ENCODE results near the gene SRGAP1. TPM values are rescaled to one million over a fixed set of nuclear protein-coding genes. Genes with fewer than 3 reads are reported as not detected.
"Not testable (repeated sequence)": the region's sequence is repeated elsewhere in the genome, so short reads cannot be mapped to it uniquely, and the experiment has no call there.

SRGAP1 gene
- total RNA-seq, 1 donor: 18.1 TPM

DNA sequence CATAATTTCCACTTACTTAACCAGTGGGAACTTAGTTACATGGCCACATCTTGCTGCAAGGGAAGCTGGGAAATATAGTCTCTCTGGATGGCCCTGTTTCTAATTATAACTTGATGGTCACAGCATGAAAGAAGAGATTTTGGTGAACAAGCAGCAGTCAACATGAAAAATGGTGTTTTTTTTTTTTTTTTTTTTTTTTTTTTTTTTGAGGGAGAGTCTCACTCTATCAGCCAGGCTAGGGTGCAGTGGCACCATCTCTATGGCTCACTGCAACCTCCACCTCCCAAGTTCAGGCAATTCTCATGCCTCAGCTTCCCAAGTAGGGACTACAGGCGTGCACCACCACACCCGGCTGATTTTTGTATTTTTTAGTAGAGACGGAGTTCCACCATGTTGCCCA, 10.8 kb downstream of the SRGAP1 start:
- H3K4me3 ChIP-seq (ENCODE audit: low read depth, low read length): no peak overlapping the region
- DNase-seq (ENCODE audit: low read depth): no peak
- no peak for TF ChIP-seq CTCF (IDR thresholded peaks at IDR 0.05; ENCODE audit: insufficient read depth, low read depth, low read length)

- no peak overlapping the region for H3K4me3 ChIP-seq (ENCODE audit: low read depth, low read length)
- DNase-seq (ENCODE audit: low read depth): no peak
- no peak for TF ChIP-seq CTCF (IDR thresholded peaks at IDR 0.05; ENCODE audit: insufficient read depth, low read depth, low read length)
Measured at GRCh38 chr12:63857771-63858670, 13.5 kb downstream of the SRGAP1 start.

GRCh38 chr12:63859880-63860279, 15.4 kb downstream of the SRGAP1 start:
- H3K4me3 ChIP-seq (ENCODE audit: low read depth, low read length); DNase-seq (ENCODE audit: low read depth): not testable (repeated sequence)

DNA sequence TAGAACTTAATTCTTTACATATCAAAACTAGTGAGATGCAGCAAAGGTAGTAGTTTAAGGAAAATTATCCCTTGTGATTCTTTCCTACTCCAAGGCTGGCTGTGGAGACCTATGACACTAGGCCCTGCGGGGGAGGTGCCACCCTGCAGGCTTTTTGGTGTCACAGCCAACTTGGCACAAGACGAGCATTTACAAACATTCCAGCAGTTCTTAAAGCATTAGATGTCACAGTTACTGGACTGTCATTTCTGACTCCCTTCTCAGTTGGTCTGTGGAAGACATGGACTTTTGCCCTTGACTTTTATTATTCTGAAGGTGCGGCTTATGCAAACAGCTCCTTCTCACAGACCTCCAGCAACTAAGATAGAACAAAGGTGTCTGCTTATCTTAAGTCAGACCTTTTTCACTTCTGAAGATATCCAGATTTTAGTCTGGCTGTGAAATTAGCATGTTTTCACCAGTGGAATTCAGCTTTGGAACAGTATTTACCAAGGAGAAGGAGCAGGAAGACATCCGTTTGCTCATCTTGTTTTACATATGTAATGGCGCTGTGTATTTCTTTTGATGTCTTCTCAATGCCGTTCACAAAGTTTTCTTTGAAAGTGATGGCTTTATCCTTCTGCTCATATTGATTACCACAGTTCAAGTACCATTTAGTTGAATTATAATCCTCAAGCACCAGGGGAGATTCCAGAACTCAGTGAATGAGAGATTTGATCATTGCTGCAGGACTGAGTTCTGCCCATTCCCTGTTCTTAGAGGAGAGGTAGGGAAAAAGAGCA, 17.9 kb downstream of the SRGAP1 start:
- H3K4me3 ChIP-seq (ENCODE audit: low read depth, low read length): no peak overlapping the region
- TF ChIP-seq CTCF (IDR thresholded peaks at IDR 0.05; ENCODE audit: insufficient read depth, low read depth, low read length): no peak
- DNase-seq (ENCODE audit: low read depth): no peak

DNA sequence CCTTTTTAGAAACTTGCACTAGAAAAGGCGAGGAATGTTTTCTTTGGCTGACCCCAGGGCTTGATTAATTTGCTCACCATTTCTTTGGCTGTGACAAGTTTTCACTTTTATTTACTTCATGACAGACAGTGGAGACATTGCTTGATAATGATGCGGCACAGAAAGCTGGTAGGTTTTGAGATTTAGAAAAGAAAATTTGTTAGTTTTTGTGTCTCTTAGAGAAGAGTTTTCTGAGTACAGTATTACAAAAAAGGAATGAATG, 18.4 kb downstream of the SRGAP1 start:
- no peak overlapping the region for H3K4me3 ChIP-seq (ENCODE audit: low read depth, low read length)
- TF ChIP-seq CTCF (IDR thresholded peaks at IDR 0.05; ENCODE audit: insufficient read depth, low read depth, low read length): no peak
- DNase-seq (ENCODE audit: low read depth): no peak

GRCh38 chr12:63863658-63864453, 19.4 kb downstream of the SRGAP1 start:
- no peak overlapping the region for H3K4me3 ChIP-seq (ENCODE audit: low read depth, low read length)
- no peak for DNase-seq (ENCODE audit: low read depth)
- TF ChIP-seq CTCF (IDR thresholded peaks at IDR 0.05; ENCODE audit: insufficient read depth, low read depth, low read length): no peak

GRCh38 chr12:63864454-63864706, 19.9 kb downstream of the SRGAP1 start:
- H3K4me3 ChIP-seq (ENCODE audit: low read depth, low read length): no peak overlapping the region
- no peak for TF ChIP-seq CTCF (IDR thresholded peaks at IDR 0.05; ENCODE audit: insufficient read depth, low read depth, low read length)
- no peak for DNase-seq (ENCODE audit: low read depth)

Measured in fibroblast of villous mesenchyme (primary cell).